HEK293T (cell line): ENCODE data around the gene PRICKLE2.

ENCODE experiments used
- CTCF ChIA-PET: fragments of 350-600 bp; formaldehyde crosslinking; extraction: SDS; loops from one replicate; lab custom pipeline; 2021; ENCODE audit warnings: antibody characterized with exemption, inconsistent platforms; lab: Yijun Ruan, JAX
- POLR2A ChIA-PET: fragments of 350-600 bp; formaldehyde crosslinking; extraction: SDS; loops from one replicate; lab custom pipeline; 2020; ENCODE audit warnings: antibody characterized with exemption, inconsistent platforms; lab: Yijun Ruan, JAX
- DNase-seq: peaks from one replicate; pipeline ENCODE4 v3.0.0; 2012; ENCODE audit warnings: mixed read lengths; ENCODE audit errors: extremely low spot score
- ARNT ChIP-seq: fragments of 450-650 bp; IDR thresholded peaks from 2 replicates; pipeline ENCODE4 v1.6.1; 2017; ENCODE audit warnings: mild to moderate bottlenecking
- BHLHE40 ChIP-seq: fragments of 450-650 bp; IDR thresholded peaks from 2 replicates; pipeline ENCODE4 v1.6.1; 2016; ENCODE audit warnings: mild to moderate bottlenecking, moderate library complexity, borderline replicate concordance
- CTBP1 ChIP-seq: fragments of 450-650 bp; IDR thresholded peaks from 2 replicates; pipeline ENCODE4 v1.6.1; 2016; ENCODE audit warnings: borderline replicate concordance
- ELF4 ChIP-seq: fragments of 450-650 bp; IDR thresholded peaks from 2 replicates; pipeline ENCODE4 v1.6.1; 2017; ENCODE audit warnings: antibody characterized with exemption
- FOXA1 ChIP-seq: fragments of 450-650 bp; IDR thresholded peaks from 2 replicates; pipeline ENCODE4 v1.6.1; 2016; ENCODE audit warnings: mild to moderate bottlenecking
- FOXK2 ChIP-seq: fragments of 450-650 bp; IDR thresholded peaks from 2 replicates; pipeline ENCODE4 v1.6.1; 2016; ENCODE audit warnings: mild to moderate bottlenecking
- FOXM1 ChIP-seq: fragments of 450-650 bp; IDR thresholded peaks from 2 replicates; pipeline ENCODE4 v1.6.1; 2017; ENCODE audit warnings: mild to moderate bottlenecking, borderline replicate concordance
- HDGF ChIP-seq: fragments of 450-650 bp; IDR thresholded peaks from 2 replicates; pipeline ENCODE4 v1.6.1; 2017; ENCODE audit warnings: antibody characterized with exemption, borderline replicate concordance
- L3MBTL2 ChIP-seq: fragments of 450-650 bp; conservative IDR thresholded peaks from 2 replicates; pipeline ENCODE4 v1.6.1; 2016; ENCODE audit warnings: mild to moderate bottlenecking
- LEF1 ChIP-seq: fragments of 450-650 bp; IDR thresholded peaks from 2 replicates; pipeline ENCODE4 v1.6.1; 2017; ENCODE audit warnings: mild to moderate bottlenecking, borderline replicate concordance
- NFRKB ChIP-seq: fragments of 450-650 bp; IDR thresholded peaks from 2 replicates; pipeline ENCODE4 v1.6.1; 2016; ENCODE audit warnings: mild to moderate bottlenecking, moderate library complexity
- SP1 ChIP-seq: fragments of 450-650 bp; IDR thresholded peaks from 2 replicates; pipeline ENCODE4 v1.6.1; 2017
- SUZ12 ChIP-seq: fragments of 450-650 bp; IDR thresholded peaks from 2 replicates; pipeline ENCODE4 v1.6.1; 2016; ENCODE audit warnings: mild to moderate bottlenecking
- TARDBP ChIP-seq: fragments of 450-650 bp; IDR thresholded peaks from 2 replicates; pipeline ENCODE4 v1.6.1; 2016
- ZNF384 ChIP-seq: fragments of 450-650 bp; IDR thresholded peaks from 2 replicates; pipeline ENCODE4 v1.6.1; 2016
- TF ChIP-seq, protein P1 (sequence below): fragments of 450-650 bp; IDR thresholded peaks from 2 replicates; pipeline ENCODE4 v1.6.1; 2016

The PRICKLE2 gene

DNA sequence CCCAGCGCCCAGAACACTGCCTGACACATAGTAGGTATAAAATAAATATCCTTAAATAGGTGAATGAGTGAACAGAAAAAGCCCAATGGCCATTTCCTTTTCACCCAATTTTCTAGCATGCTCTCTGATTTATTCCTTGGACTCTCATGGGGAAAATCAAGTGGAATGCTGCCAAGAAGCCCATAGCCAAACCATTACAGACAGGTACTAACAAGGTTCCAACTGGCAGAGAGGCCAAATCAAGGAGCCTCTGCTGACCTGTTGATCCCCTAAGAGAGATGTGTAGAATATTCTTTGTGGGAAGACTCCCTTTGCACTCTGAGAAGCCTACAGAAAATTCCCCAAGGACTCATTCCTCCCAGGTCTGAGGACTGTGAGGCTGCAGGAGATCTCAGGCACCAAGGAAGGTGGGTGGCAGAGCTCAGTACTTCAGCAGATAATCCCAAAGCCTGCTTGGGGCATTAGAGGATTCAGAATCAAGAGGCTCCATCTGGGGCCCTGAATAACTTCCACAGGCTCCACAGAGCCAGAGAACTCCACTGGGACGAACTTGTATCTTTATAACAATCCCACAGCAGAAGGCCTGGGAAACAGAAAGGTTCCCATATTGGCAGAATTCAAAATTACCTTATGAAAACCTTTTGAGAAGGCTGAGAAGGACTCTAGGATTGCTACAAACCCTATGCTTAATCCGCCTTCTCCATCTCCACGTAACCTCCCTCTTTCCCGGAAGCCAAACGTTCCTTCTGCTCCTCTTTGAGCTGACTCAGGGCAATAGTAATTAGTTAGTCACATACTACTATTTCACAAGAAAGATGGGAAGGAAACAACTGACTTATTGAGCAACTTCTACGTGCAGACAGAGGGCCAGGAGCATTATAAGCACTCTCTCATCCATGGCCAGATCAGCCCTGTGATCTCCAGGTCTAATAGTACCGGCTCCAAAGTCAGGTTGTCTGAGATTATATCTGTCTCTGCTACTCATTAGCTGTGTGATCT lies 34.5 kb downstream of the PRICKLE2 start:
- no peak for TF ChIP-seq SUZ12
- TF ChIP-seq ZNF384: no peak
- TF ChIP-seq HDGF: no peak
- no peak for TF ChIP-seq LEF1
- TF ChIP-seq NFRKB: no peak
- no peak for TF ChIP-seq TARDBP
- no peak for TF ChIP-seq BHLHE40
- ChIA-PET CTCF (no interaction called here), POLR2A (no interaction called here)
- DNase-seq: no peak

DNA sequence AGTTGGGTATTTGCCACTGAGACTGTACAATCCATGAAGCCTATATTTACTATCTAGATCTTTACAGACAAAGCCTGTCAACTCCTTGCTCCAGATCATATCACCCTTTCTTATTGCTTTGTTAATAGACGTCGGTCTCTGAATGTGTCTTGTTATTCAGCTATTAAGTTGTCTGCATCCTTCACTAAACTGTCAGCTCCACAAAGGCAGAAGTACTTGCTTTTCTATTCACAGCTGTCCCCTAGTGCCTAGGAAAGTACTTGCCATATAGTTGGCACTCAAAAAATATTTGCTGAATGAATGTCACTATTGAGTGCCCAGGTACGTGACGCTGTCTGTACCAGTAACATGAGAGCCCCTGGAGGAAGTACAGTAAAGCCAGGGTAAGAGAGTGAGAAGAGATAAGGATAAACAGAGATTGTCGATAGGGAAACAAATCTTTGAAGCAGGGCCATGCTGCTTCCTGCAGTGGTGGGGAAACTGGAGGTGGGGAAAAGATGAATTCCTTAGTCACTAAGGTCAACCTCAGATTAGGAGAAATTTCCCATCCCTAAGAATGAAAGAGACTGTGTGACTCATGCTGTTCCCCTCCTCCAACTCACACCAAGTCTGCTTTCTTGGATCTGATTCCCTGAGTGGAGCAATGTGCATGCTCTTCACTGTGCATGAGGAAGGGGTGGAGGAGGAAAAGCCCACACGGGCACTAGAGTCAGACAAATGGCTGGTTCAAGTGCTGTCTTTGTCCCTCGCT lies 36.3 kb downstream of the PRICKLE2 start:
- POLR2A ChIA-PET: interaction anchor here (1.4 kb wide), 1 partner anchor 150 kb away, joined by 3 read pairs; no protein-coding TSS in a partner anchor
- no peak for TF ChIP-seq ELF4
- TF ChIP-seq, protein P1, sequence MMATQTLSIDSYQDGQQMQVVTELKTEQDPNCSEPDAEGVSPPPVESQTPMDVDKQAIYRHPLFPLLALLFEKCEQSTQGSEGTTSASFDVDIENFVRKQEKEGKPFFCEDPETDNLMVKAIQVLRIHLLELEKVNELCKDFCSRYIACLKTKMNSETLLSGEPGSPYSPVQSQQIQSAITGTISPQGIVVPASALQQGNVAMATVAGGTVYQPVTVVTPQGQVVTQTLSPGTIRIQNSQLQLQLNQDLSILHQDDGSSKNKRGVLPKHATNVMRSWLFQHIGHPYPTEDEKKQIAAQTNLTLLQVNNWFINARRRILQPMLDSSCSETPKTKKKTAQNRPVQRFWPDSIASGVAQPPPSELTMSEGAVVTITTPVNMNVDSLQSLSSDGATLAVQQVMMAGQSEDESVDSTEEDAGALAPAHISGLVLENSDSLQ: no peak
- no peak for TF ChIP-seq BHLHE40
- no peak for TF ChIP-seq TARDBP
- no peak for TF ChIP-seq SP1
- TF ChIP-seq FOXK2: no peak
- TF ChIP-seq FOXA1: no peak
- no peak for TF ChIP-seq ZNF384
- no peak for TF ChIP-seq L3MBTL2
- TF ChIP-seq NFRKB: no peak
- TF ChIP-seq FOXM1: no peak
- TF ChIP-seq LEF1: no peak
- TF ChIP-seq HDGF: no peak
- TF ChIP-seq CTBP1: no peak
- TF ChIP-seq SUZ12: no peak
- TF ChIP-seq ARNT: no peak
- DNase-seq: peak; percentile 15
- CTCF ChIA-PET: interaction anchor here (0.6 kb wide), 1 partner anchor 27 kb away, joined by 4 read pairs; no protein-coding TSS in a partner anchor

DNA sequence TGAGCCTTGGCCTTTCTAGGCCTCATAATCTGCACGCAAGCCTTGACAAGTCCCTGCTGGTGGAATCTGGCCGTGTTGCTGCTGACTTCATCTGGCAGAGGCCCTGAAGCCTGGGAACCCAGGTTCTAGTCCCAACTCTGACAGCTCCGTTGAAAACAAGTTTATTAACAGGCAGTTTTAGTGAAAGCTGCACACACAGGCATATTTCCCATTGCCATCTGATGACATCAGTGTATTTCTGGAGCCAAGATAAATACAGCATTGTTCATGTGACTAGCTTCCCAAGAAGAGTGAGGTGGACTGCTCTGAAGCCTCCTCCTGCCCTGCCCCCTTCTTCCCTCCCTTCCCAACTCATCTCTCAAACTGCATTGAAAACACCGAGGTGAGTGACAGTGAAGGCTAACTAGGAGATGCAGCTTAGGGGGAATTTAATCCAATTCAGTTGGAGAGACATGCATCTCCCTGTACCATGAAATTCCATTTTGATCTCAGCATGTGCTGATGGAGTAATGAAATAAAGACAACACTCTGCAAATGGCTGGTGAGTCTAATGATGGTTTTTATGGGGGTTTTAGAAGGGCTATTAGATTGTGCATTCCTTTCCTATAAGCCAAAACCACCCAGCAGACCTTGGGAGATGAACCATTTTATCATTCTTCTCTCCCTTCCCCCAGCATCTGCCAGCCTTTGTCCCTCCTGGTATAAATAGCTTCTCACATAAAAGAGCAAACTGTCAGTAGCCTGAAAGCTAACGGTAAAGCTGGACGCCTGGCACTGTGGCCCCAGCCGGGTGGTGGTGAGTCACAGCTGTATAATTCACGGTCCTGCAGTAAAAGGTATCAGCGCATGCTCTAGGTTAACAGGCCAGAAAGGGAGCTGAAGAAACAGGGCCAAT lies 38.0 kb downstream of the PRICKLE2 start:
- TF ChIP-seq BHLHE40 (no peak), SUZ12 (no peak), FOXA1 (no peak), L3MBTL2 (peak; percentile 25; the same call in 1 of the 2 replicates), LEF1 (no peak), FOXM1 (no peak)
- TF ChIP-seq, protein P1: peak; percentile 56; the same call in 1 of the 2 replicates
- ChIA-PET CTCF (interaction anchor here (0.5 to 1.5 kb wide), 6 partner anchors 28 to 277 kb away, joined by 3 to 6 read pairs (median 4); no protein-coding TSS in a partner anchor), POLR2A (interaction anchor here (0.7 to 1.8 kb wide), 13 partner anchors 14 to 276 kb away, joined by 3 to 17 read pairs (median 3); partner anchors contain the start of gene PRICKLE2)
- DNase-seq: peak; percentile 51

DNA sequence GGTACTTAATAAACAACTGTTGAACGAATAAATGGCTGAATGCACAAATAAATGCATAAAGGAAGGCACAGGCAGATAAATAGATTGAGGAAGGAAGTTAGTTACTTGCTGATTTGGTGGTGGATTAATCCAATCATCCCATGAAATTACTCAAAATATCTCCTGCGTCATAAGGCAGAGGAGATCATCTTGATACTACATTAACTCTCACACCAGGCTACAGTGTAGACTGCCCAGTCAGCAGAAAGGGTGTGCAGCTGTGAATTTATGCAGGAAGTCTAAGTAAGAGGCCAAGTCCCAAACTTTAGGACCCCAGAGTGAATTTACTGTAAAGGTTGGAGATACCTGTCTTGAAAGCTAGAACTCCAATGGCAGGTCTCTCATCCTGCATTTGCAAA lies 38.6 kb downstream of the PRICKLE2 start:
- no peak for TF ChIP-seq FOXK2
- no peak for TF ChIP-seq ZNF384
- TF ChIP-seq ELF4: no peak
- TF ChIP-seq TARDBP: no peak
- no peak for TF ChIP-seq FOXA1
- no peak for TF ChIP-seq CTBP1
- no peak for TF ChIP-seq SUZ12
- TF ChIP-seq ARNT: no peak
- TF ChIP-seq NFRKB: no peak
- TF ChIP-seq HDGF: no peak
- no peak for TF ChIP-seq LEF1
- no peak for TF ChIP-seq FOXM1
- no peak for TF ChIP-seq BHLHE40
- no peak for TF ChIP-seq L3MBTL2
- TF ChIP-seq, protein P1: no peak
- no peak for TF ChIP-seq SP1
- no peak for DNase-seq
- POLR2A ChIA-PET: interaction anchor here (0.7 to 1.8 kb wide), 6 partner anchors 23 to 277 kb away, joined by 3 to 17 read pairs (median 3); partner anchors contain the start of gene PRICKLE2
- CTCF ChIA-PET: interaction anchor here (1.0 to 1.5 kb wide), 3 partner anchors 157 to 277 kb away, joined by 3 to 6 read pairs (median 5); no protein-coding TSS in a partner anchor
